ENCODE measurements around the gene STAP2.

DNA sequence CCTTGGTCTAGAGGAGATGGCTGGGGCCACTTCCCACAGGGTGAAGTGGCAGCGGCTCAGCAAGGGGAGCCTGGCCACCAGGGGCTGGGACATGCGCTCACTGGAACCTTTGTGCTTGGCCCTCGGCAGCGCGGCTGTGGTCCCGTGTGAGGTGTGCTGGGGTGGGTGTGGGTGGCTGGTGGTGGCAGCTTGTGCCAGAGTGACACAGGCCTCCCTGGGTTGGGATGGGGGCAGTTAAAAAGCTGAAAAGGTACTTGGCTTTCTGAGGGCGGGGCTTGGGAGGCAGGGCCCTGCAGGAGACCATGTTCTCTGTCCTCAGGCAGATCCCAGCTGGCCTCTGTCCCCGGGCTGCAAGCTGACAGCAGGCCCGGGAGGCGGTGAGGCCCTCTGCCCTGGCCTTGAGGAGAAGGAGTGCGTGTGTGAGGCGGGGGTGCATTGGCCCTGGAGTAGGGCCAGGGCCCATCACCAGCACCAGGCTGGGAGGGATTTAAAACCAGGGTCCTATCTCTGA lies 22.1 kb upstream of the STAP2 start:
- TF ChIP-seq GATA1 (IDR thresholded peaks at IDR 0.05; ENCODE audit: low read depth, low read length) (no peak), POLR2A (IDR thresholded peaks at IDR 0.05; ENCODE audit: low read length) (no peak)
